Fibroblast of pulmonary artery (primary cell): ENCODE measurements around the gene MAGEC1.
"Not testable (repeated sequence)": the region's sequence is repeated elsewhere in the genome, so short reads cannot be mapped to it uniquely, and the experiment has no call there.

Experiments used
- DNase-seq: peaks from one replicate; pipeline ENCODE4 v3.0.0-alpha.2; 2010; ENCODE audit warnings: low read depth
- H3K4me3 ChIP-seq: replicated peaks from 2 replicates; pipeline ENCODE4 v1.5.1; 2011; ENCODE audit warnings: low read depth, mild to moderate bottlenecking, control low read depth, low read length, moderate library complexity
- CTCF ChIP-seq: IDR thresholded peaks from 2 replicates; pipeline ENCODE4 v1.5.1; 2011; ENCODE audit warnings: mild to moderate bottlenecking, control low read depth, low read length, inconsistent platforms; ENCODE audit errors: missing control alignments

Gene MAGEC1

GRCh38 chrX:141903400-141904155 lies at the start of gene MAGEC1:
Gene MAGEC1 (plus strand): TSS chrX:141903894. CDS start chrX:141905073, 1,179 bp downstream.
- no peak within 1 kb of the TSS for H3K4me3 ChIP-seq
- no peak for DNase-seq
- TF ChIP-seq CTCF: no peak

- DNase-seq: no peak
- no peak for TF ChIP-seq CTCF
- no peak overlapping the region for H3K4me3 ChIP-seq
Measured at GRCh38 chrX:141857479-141857878, 46.2 kb upstream of the MAGEC1 start.

GRCh38 chrX:141879616-141880015 lies 24.1 kb upstream of the MAGEC1 start:
- no peak overlapping the region for H3K4me3 ChIP-seq
- TF ChIP-seq CTCF: no peak
- DNase-seq: no peak

- H3K4me3 ChIP-seq, DNase-seq: not testable (repeated sequence)
Measured at GRCh38 chrX:141888811-141889210, 14.9 kb upstream of the MAGEC1 start.

GRCh38 chrX:141894733-141895132 lies 9.0 kb upstream of the MAGEC1 start:
- DNase-seq: no peak
- TF ChIP-seq CTCF: no peak
- H3K4me3 ChIP-seq: no peak overlapping the region

- no peak for TF ChIP-seq CTCF
- H3K4me3 ChIP-seq: no peak overlapping the region
- no peak for DNase-seq
Measured at GRCh38 chrX:141897690-141898089, 6.0 kb upstream of the MAGEC1 start.

- H3K4me3 ChIP-seq: no peak overlapping the region
- no peak for TF ChIP-seq CTCF
- DNase-seq: no peak
Measured at GRCh38 chrX:141902366-141902765, 1.3 kb upstream of the MAGEC1 start.
